Bronchial epithelial cell (primary cell): ENCODE results near the gene PLSCR2. TPM values are rescaled to one million over a fixed set of nuclear protein-coding genes. Genes with fewer than 3 reads are reported as not detected.
"Not testable (repeated sequence)": the region's sequence is repeated elsewhere in the genome, so short reads cannot be mapped to it uniquely, and the experiment has no call there.

Experiments used
- DNase-seq: peaks from one replicate; pipeline ENCODE4 v3.0.0-alpha.2; 2010; ENCODE audit warnings: low read depth
- FAIRE-seq: peaks from 2 replicates; lab custom pipeline; 2011; peaks lifted over from hg19 to GRCh38; lab: Jason Lieb, UNC
- H3K27me3 ChIP-seq: 2 replicates; pipeline ENCODE4 v1.5.1; 2011; ENCODE audit warnings: low read length; ENCODE audit not compliant: control insufficient read depth, insufficient read depth
- H3K36me3 ChIP-seq: 2 replicates; pipeline ENCODE4 v1.5.1; 2011; ENCODE audit warnings: low read length; ENCODE audit not compliant: control insufficient read depth, insufficient read depth
- H3K4me3 ChIP-seq: 2 replicates; pipeline ENCODE4 v1.5.1; 2011; ENCODE audit warnings: mild to moderate bottlenecking, low read depth, low read length, control low read depth
- CTCF ChIP-seq: IDR thresholded peaks from 2 replicates; pipeline ENCODE4 v1.5.1; 2011; ENCODE audit warnings: mild to moderate bottlenecking, moderate library complexity, low read length, control low read depth, inconsistent platforms; ENCODE audit not compliant: insufficient read depth, severe bottlenecking
- total RNA-seq: library from RNA; depleted of rRNA; stranded (reverse); fragments of >200 nt; gene quantifications from 2 replicates; pipeline ENCODE4 v1.2.1, GENCODE V29; 2014

Gene PLSCR2
- total RNA-seq, 1 donor from 2014 or later = not detected

- no peak for TF ChIP-seq CTCF
- Histone ChIP-seq H3K27me3 (no peaks in the 10 kb centered on the region), H3K4me3 (no peak overlapping the region), H3K36me3 (no peaks in the 10 kb centered on the region)
- FAIRE-seq = no peak
- no peak for DNase-seq
These were observed 44.0 kb downstream of the PLSCR2 start for GRCh38 chr3:146425341-146425740.

GRCh38 chr3:146421819-146422759, 47.3 kb downstream of the PLSCR2 start:
- FAIRE-seq = no peak
- Histone ChIP-seq H3K4me3 (no peak overlapping the region), H3K36me3 (no peaks in the 10 kb centered on the region), H3K27me3 (no peaks in the 10 kb centered on the region)
- TF ChIP-seq CTCF = no peak
- DNase-seq = peak; percentile 88

- FAIRE-seq (no peak), DNase-seq (no peak)
- H3K36me3 ChIP-seq = no peaks in the 10 kb centered on the region
- no peak overlapping the region for H3K4me3 ChIP-seq
- TF ChIP-seq CTCF = no peak
- H3K27me3 ChIP-seq = no peaks in the 10 kb centered on the region
These were observed 53.0 kb downstream of the PLSCR2 start for GRCh38 chr3:146416366-146416765.

- Histone ChIP-seq H3K27me3 (no peaks in the 10 kb centered on the region), H3K36me3 (no peaks in the 10 kb centered on the region), H3K4me3 (no peak overlapping the region)
- TF ChIP-seq CTCF = no peak
- FAIRE-seq (no peak), DNase-seq (no peak)
These were observed 55.4 kb downstream of the PLSCR2 start for GRCh38 chr3:146414010-146414409.

GRCh38 chr3:146412711-146413110, 56.6 kb downstream of the PLSCR2 start:
- DNase-seq, H3K36me3 ChIP-seq, H3K27me3 ChIP-seq, H3K4me3 ChIP-seq, FAIRE-seq: not testable (repeated sequence)

GRCh38 chr3:146407956-146408355, 61.4 kb downstream of the PLSCR2 start:
- no peak for DNase-seq
- Histone ChIP-seq H3K36me3 (no peaks in the 10 kb centered on the region), H3K4me3 (no peak overlapping the region), H3K27me3 (no peaks in the 10 kb centered on the region)
- FAIRE-seq = no peak
- TF ChIP-seq CTCF = no peak
